Activated naive CD8-positive, alpha-beta T cell treated with anti-CD3 and anti-CD28 coated beads, Interleukin-2, amount 50 U/mL, for 16 hours (primary cell): ENCODE results near the gene NT5M.

Experiments used
- DNase-seq: peaks from one replicate; pipeline ENCODE4 v3.0.0-alpha.2; 2020; ENCODE audit warnings: low read depth, low spot score

NT5M gene

DNA sequence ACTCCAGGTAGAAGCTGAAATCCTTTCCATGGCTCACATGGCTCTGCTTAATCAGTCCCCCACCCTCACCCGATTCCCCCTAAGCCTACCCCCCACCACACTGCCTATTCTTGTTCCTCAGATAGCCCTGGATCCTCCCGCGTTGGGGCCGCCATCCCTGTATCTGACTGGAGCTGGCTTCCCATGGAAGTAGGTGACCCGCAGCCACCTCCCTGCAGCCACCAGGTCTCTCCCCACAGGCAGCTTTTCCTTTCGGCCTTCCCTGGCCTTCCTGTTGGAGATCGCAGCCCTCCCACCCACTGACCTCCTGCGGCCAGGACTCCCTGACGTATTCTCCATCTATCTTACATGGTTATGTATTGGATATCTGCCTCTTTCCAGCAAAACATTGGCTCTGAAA, 91.3 kb downstream of the NT5M start:
- DNase-seq: no peak

DNA sequence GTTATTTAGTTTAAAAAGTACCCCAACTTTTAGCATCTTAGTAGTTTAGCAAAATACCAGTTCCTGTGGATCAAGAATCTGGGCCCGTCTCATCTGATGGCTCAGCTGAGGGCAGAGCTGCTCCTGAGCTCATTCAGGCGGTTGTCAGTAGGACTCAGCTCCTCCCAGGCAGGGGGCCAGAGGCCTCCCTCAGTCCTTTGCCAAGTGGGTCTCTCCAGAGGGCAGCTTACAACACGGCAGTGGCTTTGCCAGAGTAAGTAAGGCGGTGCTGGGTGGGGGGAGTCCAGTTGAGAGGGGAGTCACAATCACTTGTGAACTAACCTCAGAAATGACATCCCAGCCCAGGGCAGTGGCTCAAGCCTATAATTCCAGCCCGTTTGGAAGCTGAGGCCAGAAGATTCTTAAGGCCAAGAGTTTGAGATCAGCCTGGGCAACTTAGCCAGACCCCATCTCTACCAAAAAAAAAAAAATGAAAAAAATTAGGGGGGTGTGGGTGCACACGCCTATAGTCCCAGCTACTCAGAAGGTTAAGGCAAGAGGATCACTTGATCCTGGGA, 92.2 kb downstream of the NT5M start:
- DNase-seq: no peak

DNA sequence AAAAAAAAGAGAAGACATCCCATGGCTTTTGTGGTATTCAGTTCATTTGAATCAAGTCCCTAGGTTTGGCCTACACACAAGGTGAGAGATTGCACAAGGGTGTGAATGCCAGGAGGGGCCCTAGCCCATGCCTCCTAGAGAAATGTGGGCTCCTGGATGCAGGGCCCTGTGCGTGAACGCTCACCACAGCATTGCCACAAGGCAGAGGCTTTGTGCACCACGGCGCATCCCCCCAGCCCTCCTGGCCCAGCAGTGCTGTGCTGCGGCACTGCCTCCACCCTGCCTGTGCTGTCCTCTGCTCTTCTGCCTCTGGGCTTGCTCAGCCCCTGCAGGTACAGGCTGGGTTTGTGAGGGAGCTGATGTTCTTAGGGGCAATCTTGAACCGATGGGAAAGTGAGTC, 92.7 kb downstream of the NT5M start:
- DNase-seq: no peak
